ENCODE measurements around the gene LNX2.
A peak's percentile ranks its signal among the peaks of the same experiment; 100 is the strongest.

The LNX2 gene

GRCh38 chr13:27551562-27551961, 68.8 kb downstream of the LNX2 start:
- no peak for DNase-seq

DNA sequence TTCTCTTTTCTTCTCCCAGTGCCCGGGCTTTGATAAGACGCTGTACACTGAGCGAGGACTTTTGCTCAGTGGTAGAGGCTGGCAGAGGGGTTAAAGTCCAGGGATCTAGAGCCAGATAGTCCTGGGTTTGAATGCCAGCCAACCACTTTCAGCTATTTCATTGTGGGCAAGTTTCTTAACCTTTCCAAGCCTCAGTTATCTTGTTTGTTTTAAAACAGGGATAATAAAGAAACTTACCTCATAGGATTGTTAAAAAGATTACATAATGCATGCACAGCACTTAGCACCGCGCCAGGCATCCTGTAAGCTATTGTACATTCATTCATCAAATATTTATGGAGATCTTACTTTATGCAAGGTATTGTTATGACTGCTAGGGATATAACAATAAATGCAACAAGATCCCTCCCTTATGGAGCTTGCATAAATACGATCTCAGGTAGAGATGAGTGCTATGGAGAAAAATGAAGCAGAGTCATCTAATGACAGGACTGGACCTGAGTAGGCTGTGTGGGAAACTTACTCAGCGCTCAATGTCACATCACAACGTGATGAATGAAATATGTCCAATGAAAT, 70.8 kb downstream of the LNX2 start:
- DNase-seq, result no peak

GRCh38 chr13:27542220-27542619, 78.1 kb downstream of the LNX2 start:
- no peak for DNase-seq

DNA sequence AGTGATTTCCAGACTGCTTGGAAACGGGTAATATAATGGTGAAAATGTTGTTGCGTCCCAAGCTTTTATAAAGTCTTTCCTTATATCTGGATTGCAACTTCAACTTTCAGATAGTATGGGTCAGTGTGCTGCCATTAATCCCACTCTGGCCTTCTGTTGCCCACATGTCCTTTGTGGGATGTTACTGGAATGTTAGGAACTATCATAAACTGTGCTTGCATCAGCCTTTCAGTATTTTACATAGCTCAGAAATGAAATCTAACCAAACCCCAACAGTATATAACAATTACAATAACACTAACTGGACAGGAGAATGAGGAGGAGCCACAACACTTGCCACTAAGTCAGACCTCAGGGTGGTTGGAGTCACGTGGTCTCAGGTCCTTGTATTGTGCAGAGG, 78.9 kb downstream of the LNX2 start:
- DNase-seq, result no peak

GRCh38 chr13:27536361-27537101, 83.8 kb downstream of the LNX2 start:
- DNase-seq, result no peak

GRCh38 chr13:27535546-27535945, 84.8 kb downstream of the LNX2 start:
- DNase-seq, result no peak

- DNase-seq, result no peak
Measured at GRCh38 chr13:27534981-27535380, 85.3 kb downstream of the LNX2 start.

DNA sequence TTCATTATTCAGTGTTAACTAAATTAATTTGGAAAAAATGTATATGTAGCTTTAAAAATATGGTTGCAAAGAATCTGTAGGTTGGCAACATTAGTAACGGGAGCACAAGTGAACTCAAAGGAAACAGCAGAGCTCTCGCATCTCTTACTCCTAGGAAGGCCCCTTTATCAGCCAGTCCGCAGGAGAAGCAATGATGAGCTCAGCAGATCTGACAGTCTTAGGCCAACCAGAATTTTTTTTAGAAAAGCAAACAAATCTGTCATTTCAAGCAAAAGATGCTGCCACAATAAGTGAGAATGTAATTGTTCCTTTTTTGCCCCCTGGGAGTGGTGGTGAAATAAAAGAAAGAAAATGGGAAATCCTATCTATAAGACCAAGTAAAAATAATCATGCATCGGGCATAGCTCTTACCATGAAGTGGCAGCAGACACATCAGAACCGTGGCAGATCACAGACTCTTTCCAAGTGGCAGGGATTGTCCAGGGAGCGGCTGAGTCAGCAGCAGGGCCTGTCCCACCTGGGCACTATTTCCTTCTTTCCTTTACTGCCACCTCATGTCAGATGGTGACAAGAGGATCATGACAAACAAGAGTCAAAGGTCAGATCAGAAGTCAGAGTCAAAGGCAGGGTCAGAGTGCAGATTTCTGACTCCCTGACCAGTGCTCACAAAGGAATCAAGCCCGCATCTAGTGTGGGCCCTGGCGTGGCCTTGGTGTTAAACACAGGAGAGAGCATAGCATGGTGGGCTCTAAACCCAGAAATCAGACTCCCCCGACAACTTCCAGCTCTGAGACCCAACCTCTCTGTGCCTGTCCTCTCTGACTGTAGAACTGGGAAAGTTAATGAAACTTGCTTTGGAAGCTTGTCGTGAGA, 86.0 kb downstream of the LNX2 start:
- no peak for DNase-seq

GRCh38 chr13:27533155-27533643, 87.1 kb downstream of the LNX2 start:
- DNase-seq, result no peak

DNA sequence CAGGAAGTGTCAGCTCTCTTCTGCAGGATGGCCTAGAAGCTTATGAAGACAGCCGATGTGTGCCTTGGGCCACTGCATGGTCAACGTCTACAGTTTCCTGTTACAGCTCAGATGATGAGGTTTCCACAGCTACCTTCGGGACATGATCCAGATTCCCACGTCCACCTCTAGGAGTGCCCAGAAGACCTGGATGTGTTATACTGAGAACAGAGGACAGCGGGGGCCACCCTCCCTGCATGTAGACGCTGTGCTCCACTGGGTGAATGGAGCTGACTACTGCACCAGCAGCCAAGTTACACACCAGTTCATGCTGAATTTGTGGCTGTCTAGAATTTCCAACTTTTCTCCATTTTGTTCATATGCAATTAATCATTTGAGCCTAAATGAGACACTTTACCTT, 91.4 kb downstream of the LNX2 start:
- DNase-seq, result no peak

DNA sequence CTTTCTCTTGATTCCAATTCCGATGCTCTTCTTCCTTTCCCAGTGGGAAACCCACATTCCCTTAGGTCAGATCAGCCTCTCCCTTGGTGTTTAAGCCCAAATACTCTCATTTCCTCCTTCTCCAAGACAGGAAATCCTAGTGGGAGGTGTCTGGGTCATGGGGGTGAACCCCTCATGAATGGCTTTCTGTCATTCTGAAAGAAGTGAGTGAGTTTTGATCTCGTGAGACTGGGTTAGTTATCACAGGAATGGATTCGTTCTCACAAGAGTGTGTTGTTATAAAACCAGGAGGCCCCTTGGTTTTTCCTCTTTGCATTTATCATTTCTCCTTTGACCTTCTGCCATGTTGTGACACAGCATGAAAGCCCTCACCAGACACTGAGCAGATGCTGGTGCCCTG, 93.8 kb downstream of the LNX2 start:
- DNase-seq, result no peak

- no peak for DNase-seq
Measured at GRCh38 chr13:27524981-27525975, 95.1 kb downstream of the LNX2 start.

DNA sequence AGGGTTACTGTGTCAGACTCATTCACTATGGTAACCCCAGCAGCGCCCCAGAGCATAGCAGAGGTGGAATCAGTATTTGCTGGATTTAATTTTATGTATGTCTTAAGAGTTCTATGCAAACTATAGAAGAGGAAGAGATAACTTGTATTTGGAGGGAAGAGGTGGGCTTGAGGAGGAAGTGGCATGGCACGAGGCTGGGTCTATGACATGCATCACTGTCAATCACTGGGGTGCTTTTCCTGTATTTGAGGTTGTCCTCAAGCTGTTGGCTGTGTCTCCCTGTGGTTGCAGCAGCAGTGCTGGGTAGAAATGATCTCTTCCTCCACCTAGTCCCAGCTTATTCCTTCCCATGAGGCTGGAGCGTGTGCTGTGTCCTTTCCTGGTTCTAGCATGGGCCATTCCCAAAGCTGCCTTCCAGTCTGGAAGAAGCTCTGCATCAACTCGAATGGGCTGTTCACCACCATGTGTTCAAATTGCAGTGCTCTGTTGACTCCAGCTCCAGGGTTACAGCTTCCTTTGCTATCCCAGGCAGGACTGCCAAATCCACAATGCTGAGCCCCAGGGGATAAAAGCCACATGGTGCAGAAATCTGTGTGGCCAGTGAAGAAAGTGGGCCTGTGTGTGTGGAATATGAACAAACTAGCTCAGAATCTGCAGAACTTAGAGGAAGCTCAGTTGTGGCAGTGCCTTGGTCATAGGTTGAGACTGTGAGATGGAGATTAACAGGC, 96.8 kb downstream of the LNX2 start:
- peak; percentile 4 for DNase-seq

- peak; percentile 46 for DNase-seq
Measured at GRCh38 chr13:27522847-27523246, 97.5 kb downstream of the LNX2 start.

DNA sequence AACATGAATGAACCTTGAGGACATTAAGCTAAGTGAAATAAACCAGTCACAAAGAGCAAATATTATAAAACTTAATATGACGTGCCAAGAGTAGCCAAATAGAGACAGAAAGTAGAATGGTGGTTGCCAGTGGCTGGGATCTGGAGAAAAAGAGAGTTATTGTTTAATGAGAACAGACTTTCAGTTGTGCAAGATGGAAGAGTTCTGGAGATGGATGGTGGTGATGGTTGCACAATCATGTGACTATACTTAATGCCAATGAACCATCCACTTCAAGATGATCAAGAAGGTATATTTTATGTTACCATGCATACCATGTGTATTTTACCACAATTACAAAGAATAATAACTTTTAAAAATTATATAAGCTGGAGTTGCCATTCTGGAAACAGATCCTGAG, 104.2 kb downstream of the LNX2 start:
- no peak for DNase-seq

- DNase-seq, result no peak
Measured at GRCh38 chr13:27510082-27510481, 110.2 kb downstream of the LNX2 start.

- DNase-seq, result no peak
Measured at GRCh38 chr13:27508802-27509201, 111.5 kb downstream of the LNX2 start.

GRCh38 chr13:27505792-27506191, 114.5 kb downstream of the LNX2 start:
- DNase-seq, result no peak

DNA sequence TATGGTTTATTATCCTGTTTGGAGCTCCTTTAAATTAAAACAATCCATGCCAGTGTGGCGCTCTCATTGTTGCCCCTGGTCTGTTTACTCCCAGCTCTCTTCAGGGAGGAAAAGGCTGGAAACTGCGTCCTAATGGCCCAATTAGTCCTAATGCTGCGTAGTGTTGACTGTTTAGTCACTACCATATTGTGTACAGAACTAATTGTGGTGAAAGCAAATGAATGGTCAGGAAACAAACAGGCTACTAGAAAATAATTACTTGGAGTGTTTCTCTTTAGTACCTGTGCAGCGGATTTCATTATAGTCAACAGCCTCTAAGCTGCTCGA, 115.5 kb downstream of the LNX2 start:
- DNase-seq, result no peak

GRCh38 chr13:27504128-27504867, 116.0 kb downstream of the LNX2 start:
- DNase-seq, result no peak
